IMR-90 (cell line): ENCODE measurements around the gene ITGB4. TPM values are rescaled to one million over a fixed set of nuclear protein-coding genes. Genes with fewer than 3 reads are reported as not detected.

Experiments used
- ATAC-seq: fragments of 200-7000 bp; cut with Tn5 transposase; 2 replicates; pipeline ENCODE4 v1.9.1; 2020; ENCODE audit warnings: low read depth, mild to moderate bottlenecking, moderate library complexity
- BruUV-seq: library from RNA; stranded (reverse); fragments of 400-500 nt; replicated peaks from 2 replicates; lab custom pipeline; 2021; lab: Mats Ljungman, UMichigan
- CTCF ChIA-PET: fragments of 300-600 bp; formaldehyde crosslinking; extraction: SDS; loops from one replicate; lab custom pipeline; 2021; ENCODE audit warnings: antibody characterized with exemption; lab: Yijun Ruan, JAX
- POLR2A ChIA-PET: fragments of 300-600 bp; sonication (Branson Sonifier 250); formaldehyde crosslinking; loops from one replicate; lab custom pipeline; 2022; ENCODE audit warnings: antibody characterized with exemption; ENCODE audit not compliant: unreplicated experiment; lab: Charles Lee
- DNase-seq: peaks from one replicate; pipeline ENCODE4 v3.0.0; 2013
- H2AFZ ChIP-seq: replicated peaks from 2 replicates; pipeline ENCODE3; 2013; ENCODE audit warnings: low read length, mild to moderate bottlenecking; ENCODE audit not compliant: poor library complexity
- H2AK5ac ChIP-seq: 2 replicates; pipeline ENCODE4 v1.6.1; 2013; ENCODE audit warnings: low read depth, low read length, inconsistent platforms
- H2AK9ac ChIP-seq: replicated peaks from 2 replicates; pipeline ENCODE3; 2013; ENCODE audit warnings: mild to moderate bottlenecking, low read depth, low read length, moderate library complexity; ENCODE audit not compliant: poor library complexity
- H2BK120ac ChIP-seq: 2 replicates; pipeline ENCODE4 v1.6.1; 2013; ENCODE audit warnings: low read depth, low read length, inconsistent platforms
- H2BK15ac ChIP-seq: 3 replicates; pipeline ENCODE4 v1.6.1; 2013; ENCODE audit warnings: low read depth, low read length, inconsistent platforms
- H2BK20ac ChIP-seq: 2 replicates; pipeline ENCODE4 v1.6.1; 2013; ENCODE audit warnings: low read depth, mild to moderate bottlenecking, inconsistent platforms, low read length, moderate library complexity
- H2BK5ac ChIP-seq: 2 replicates; pipeline ENCODE4 v1.6.1; 2013; ENCODE audit warnings: mild to moderate bottlenecking, low read depth, low read length, inconsistent platforms; ENCODE audit not compliant: poor library complexity, severe bottlenecking
- H3K14ac ChIP-seq: replicated peaks from 2 replicates; pipeline ENCODE4 v1.6.1; 2013; ENCODE audit warnings: low read depth, low read length, inconsistent platforms
- H3K18ac ChIP-seq: 2 replicates; pipeline ENCODE4 v1.6.1; 2013; ENCODE audit warnings: low read depth, low read length, control low read depth
- H3K23ac ChIP-seq: 2 replicates; pipeline ENCODE4 v1.6.1; 2013; ENCODE audit warnings: low read depth, low read length, inconsistent platforms
- H3K27ac ChIP-seq: 2 replicates; pipeline ENCODE4 v1.5.1; 2013; ENCODE audit warnings: mild to moderate bottlenecking, control low read depth, low read length; ENCODE audit not compliant: insufficient read depth
- H3K27me3 ChIP-seq: 2 replicates; pipeline ENCODE4 v1.6.1; 2013; ENCODE audit warnings: low read length; ENCODE audit not compliant: control insufficient read depth, insufficient read depth
- H3K36me3 ChIP-seq: 2 replicates; pipeline ENCODE4 v1.6.1; 2013; ENCODE audit warnings: low read length, mixed read lengths; ENCODE audit not compliant: control insufficient read depth, insufficient read depth
- H3K4ac ChIP-seq: 2 replicates; pipeline ENCODE4 v1.6.1; 2013; ENCODE audit warnings: low read depth, low read length, inconsistent platforms
- H3K4me1 ChIP-seq: 2 replicates; pipeline ENCODE4 v1.6.1; 2013; ENCODE audit warnings: low read length, mixed read lengths; ENCODE audit not compliant: control insufficient read depth, insufficient read depth
- H3K4me2 ChIP-seq: 2 replicates; pipeline ENCODE4 v1.6.1; 2013; ENCODE audit warnings: low read depth, mild to moderate bottlenecking, control low read depth, low read length, moderate library complexity
- H3K4me3 ChIP-seq: 2 replicates; pipeline ENCODE4 v1.5.1; 2013; ENCODE audit warnings: low read depth, mild to moderate bottlenecking, control low read depth, low read length, moderate library complexity; ENCODE audit not compliant: insufficient read depth
- H3K56ac ChIP-seq: 2 replicates; pipeline ENCODE4 v1.6.1; 2013; ENCODE audit warnings: low read length, inconsistent platforms; ENCODE audit not compliant: insufficient read depth; ENCODE audit errors: extremely low read depth
- H3K79me1 ChIP-seq, 2 experiments: 2 replicates each; pipeline ENCODE4 v1.6.1; 2013; ENCODE audit warnings: low read length in 2 of 2, inconsistent platforms in 1 of 2, low read depth in 1 of 2
- H3K9ac ChIP-seq: 2 replicates; pipeline ENCODE4 v1.6.1; 2013; ENCODE audit warnings: low read depth, low read length, control low read depth
- H3K9me1 ChIP-seq: 2 replicates; pipeline ENCODE4 v1.6.1; 2013; ENCODE audit warnings: low read length, inconsistent platforms; ENCODE audit not compliant: insufficient read depth
- H3K9me3 ChIP-seq: 2 replicates; pipeline ENCODE4 v1.6.1; 2013; ENCODE audit warnings: low read length; ENCODE audit not compliant: control insufficient read depth, insufficient read depth
- H4K20me1 ChIP-seq: 2 replicates; pipeline ENCODE4 v1.6.1; 2013; ENCODE audit warnings: low read length, inconsistent platforms; ENCODE audit not compliant: insufficient read depth
- H4K5ac ChIP-seq: 2 replicates; pipeline ENCODE4 v1.6.1; 2013; ENCODE audit warnings: mild to moderate bottlenecking, low read depth, low read length, control low read depth
- H4K8ac ChIP-seq, 2 experiments: 2 replicates each; pipeline ENCODE4 v1.6.1; 2013; ENCODE audit warnings: low read depth in 2 of 2, low read length in 2 of 2, control low read depth in 1 of 2, inconsistent platforms in 1 of 2
- H4K91ac ChIP-seq: 2 replicates; pipeline ENCODE4 v1.6.1; 2013; ENCODE audit warnings: low read depth, low read length, inconsistent platforms; ENCODE audit not compliant: insufficient read depth
- CEBPB ChIP-seq: IDR thresholded peaks from 2 replicates; pipeline ENCODE4 v1.6.1; 2012; ENCODE audit warnings: low read depth, low read length, improper control_type of control experiment
- CHD1 ChIP-seq: IDR thresholded peaks from 2 replicates; pipeline ENCODE4 v1.6.1; 2012; ENCODE audit warnings: low read depth, low read length, improper control_type of control experiment
- FOS ChIP-seq: fragments of 150-350 bp; IDR thresholded peaks from 2 replicates; pipeline ENCODE4 v1.6.1; 2016; ENCODE audit warnings: low read depth, low read length
- MAFK ChIP-seq: IDR thresholded peaks from 2 replicates; pipeline ENCODE4 v1.6.1; 2012; ENCODE audit warnings: low read depth, low read length, improper control_type of control experiment
- MAZ ChIP-seq: IDR thresholded peaks from 2 replicates; pipeline ENCODE4 v1.6.1; 2012; ENCODE audit warnings: low read depth, mild to moderate bottlenecking, low read length, improper control_type of control experiment, moderate library complexity, borderline replicate concordance
- MXI1 ChIP-seq: IDR thresholded peaks from 2 replicates; pipeline ENCODE4 v1.6.1; 2012; ENCODE audit warnings: low read depth, mild to moderate bottlenecking, low read length, moderate library complexity, borderline replicate concordance
- POLR2A ChIP-seq: IDR thresholded peaks from 2 replicates; pipeline ENCODE4 v1.6.1; 2012; ENCODE audit warnings: mild to moderate bottlenecking, low read depth, low read length
- RAD21 ChIP-seq: IDR thresholded peaks from 2 replicates; pipeline ENCODE4 v1.6.1; 2012; ENCODE audit warnings: low read length, improper control_type of control experiment
- RCOR1 ChIP-seq: IDR thresholded peaks from 2 replicates; pipeline ENCODE4 v1.6.1; 2012; ENCODE audit warnings: mild to moderate bottlenecking, low read length, improper control_type of control experiment; ENCODE audit not compliant: insufficient replicate concordance
- RFX5 ChIP-seq: IDR thresholded peaks from 2 replicates; pipeline ENCODE4 v1.8.0; 2012; ENCODE audit warnings: low read depth, mild to moderate bottlenecking, low read length, moderate library complexity
- USF2 ChIP-seq: fragments of 150-350 bp; IDR thresholded peaks from 2 replicates; pipeline ENCODE4 v1.6.1; 2017; ENCODE audit warnings: mild to moderate bottlenecking, antibody characterized with exemption, low read length, low read depth
- WGBS, 2 experiments: methylation state at CpG; one replicate each; pipeline versions ENCODE4 v1.1.5 to v1.1.7; 2013; ENCODE audit warnings: missing lambda C conversion rate in 2 of 2; ENCODE audit not compliant: insufficient read length in 1 of 2; ENCODE audit errors: extremely low coverage in 2 of 2; 5-methylcytosine and 5-hydroxymethylcytosine counted together
- dilution Hi-C: fragments of 300-500 bp; cut with HindIII; formaldehyde crosslinking; loops from one replicate; pipeline ENCODE4 v1.14.3; 2018; ENCODE audit warnings: low sequenced_read_pairs; ENCODE audit not compliant: unreplicated experiment
- in situ Hi-C: fragments of 300-500 bp; cut with MboI; formaldehyde crosslinking; loops from 3 replicates; pipeline ENCODE4 v1.14.3; 2019; ENCODE audit warnings: low sequenced_read_pairs, inconsistent platforms, mixed read lengths
- intact Hi-C: fragments of 100-400 bp; cut with micrococcal nuclease; formaldehyde crosslinking; loops from 2 replicates; pipeline ENCODE4 v1.10.0; 2022
- polyA plus RNA-seq, 3 experiments: library from polyadenylated mRNA; depleted of rRNA; stranded (reverse); fragments of >200 nt; gene quantifications; 2 replicates each; pipeline ENCODE4 v1.2.3, GENCODE V29; 2012; ENCODE audit warnings: low replicate concordance in 1 of 3
- total RNA-seq: library from RNA; depleted of rRNA; stranded (reverse); fragments of >200 nt; gene quantifications from 2 replicates; pipeline ENCODE4 v1.2.3, GENCODE V29; 2012
- TF ChIP-seq, protein P1 (sequence below): conservative IDR thresholded peaks from 2 replicates; pipeline ENCODE4 v1.5.1; 2012; ENCODE audit warnings: mild to moderate bottlenecking, low read depth, low read length, improper control_type of control experiment
- TF ChIP-seq, protein P2 (sequence below): fragments of 150-350 bp; IDR thresholded peaks from 2 replicates; pipeline ENCODE4 v1.6.1; 2016; ENCODE audit warnings: low read depth, mild to moderate bottlenecking, low read length, moderate library complexity, borderline replicate concordance

ITGB4 gene
- total and polyA plus RNA-seq, 2 of the 4 experiments (the other 2 are of a cell fraction) = under 0.01 to 0.27 TPM

- in situ Hi-C loops = no loop called here
- Histone ChIP-seq H2BK20ac (no peak overlapping the region), H2BK15ac (no peak overlapping the region), H3K36me3 (no peaks in the 10 kb centered on the region), H4K91ac (no peak overlapping the region), H3K4me1 (no peaks in the 10 kb centered on the region), H2AK5ac (no peak overlapping the region), H3K4me2 (peak overlapping the region; percentile 50; the same call in 1 of the 2 replicates), H3K14ac (no peak overlapping the region), H4K20me1 (no peaks in the 10 kb centered on the region), H3K27me3 (peaks cover 53% of the 10 kb centered on the region), H2BK5ac (no peak overlapping the region), H2AK9ac (no peak overlapping the region), H3K9me1 (no peaks in the 10 kb centered on the region), H4K8ac (no peak overlapping the region), H3K18ac (no peak overlapping the region), H3K4me3 (no peak overlapping the region), H3K27ac (no peak overlapping the region), H3K56ac (no peak overlapping the region), H3K9ac (no peak overlapping the region), H3K23ac (no peak overlapping the region), H2BK120ac (no peak overlapping the region), H3K4ac (no peak overlapping the region), H3K79me1 (no peaks in the 10 kb centered on the region), H2AFZ (peak overlapping the region; percentile 72), H3K9me3 (no peaks in the 10 kb centered on the region), H4K5ac (no peak overlapping the region)
- peak; percentile 40 for ATAC-seq
- dilution Hi-C loops = no loop called here
- CTCF ChIA-PET = no interaction called here
- POLR2A ChIA-PET = no interaction called here
- intact Hi-C loops = no loop called here
- 100% methylated on average over 1 of the region's 33 CpGs; no CpG with 5 or more reads in 1 of the 2 experiments for WGBS, 2 experiments
- no peak for DNase-seq
- no TSS peak for BruUV-seq
- TF ChIP-seq CEBPB (no peak), RAD21 (no peak), MXI1 (no peak), RFX5 (no peak), CHD1 (no peak), MAZ (no peak), FOS (no peak), USF2 (no peak), MAFK (no peak), RCOR1 (no peak), POLR2A (no peak)
- TF ChIP-seq, protein P1, sequence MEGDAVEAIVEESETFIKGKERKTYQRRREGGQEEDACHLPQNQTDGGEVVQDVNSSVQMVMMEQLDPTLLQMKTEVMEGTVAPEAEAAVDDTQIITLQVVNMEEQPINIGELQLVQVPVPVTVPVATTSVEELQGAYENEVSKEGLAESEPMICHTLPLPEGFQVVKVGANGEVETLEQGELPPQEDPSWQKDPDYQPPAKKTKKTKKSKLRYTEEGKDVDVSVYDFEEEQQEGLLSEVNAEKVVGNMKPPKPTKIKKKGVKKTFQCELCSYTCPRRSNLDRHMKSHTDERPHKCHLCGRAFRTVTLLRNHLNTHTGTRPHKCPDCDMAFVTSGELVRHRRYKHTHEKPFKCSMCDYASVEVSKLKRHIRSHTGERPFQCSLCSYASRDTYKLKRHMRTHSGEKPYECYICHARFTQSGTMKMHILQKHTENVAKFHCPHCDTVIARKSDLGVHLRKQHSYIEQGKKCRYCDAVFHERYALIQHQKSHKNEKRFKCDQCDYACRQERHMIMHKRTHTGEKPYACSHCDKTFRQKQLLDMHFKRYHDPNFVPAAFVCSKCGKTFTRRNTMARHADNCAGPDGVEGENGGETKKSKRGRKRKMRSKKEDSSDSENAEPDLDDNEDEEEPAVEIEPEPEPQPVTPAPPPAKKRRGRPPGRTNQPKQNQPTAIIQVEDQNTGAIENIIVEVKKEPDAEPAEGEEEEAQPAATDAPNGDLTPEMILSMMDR = no peak
- TF ChIP-seq, protein P2, sequence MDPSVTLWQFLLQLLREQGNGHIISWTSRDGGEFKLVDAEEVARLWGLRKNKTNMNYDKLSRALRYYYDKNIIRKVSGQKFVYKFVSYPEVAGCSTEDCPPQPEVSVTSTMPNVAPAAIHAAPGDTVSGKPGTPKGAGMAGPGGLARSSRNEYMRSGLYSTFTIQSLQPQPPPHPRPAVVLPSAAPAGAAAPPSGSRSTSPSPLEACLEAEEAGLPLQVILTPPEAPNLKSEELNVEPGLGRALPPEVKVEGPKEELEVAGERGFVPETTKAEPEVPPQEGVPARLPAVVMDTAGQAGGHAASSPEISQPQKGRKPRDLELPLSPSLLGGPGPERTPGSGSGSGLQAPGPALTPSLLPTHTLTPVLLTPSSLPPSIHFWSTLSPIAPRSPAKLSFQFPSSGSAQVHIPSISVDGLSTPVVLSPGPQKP = no peak
Observed at GRCh38 chr17:75721463-75722011, 278 bp downstream of the ITGB4 start.
